NCI-H146 treated with DMSO at 0.1 percent for 48 hours (cell line): ENCODE measurements around the gene LHPP.
"Not testable (repeated sequence)": the region's sequence is repeated elsewhere in the genome, so short reads cannot be mapped to it uniquely, and the experiment has no call there.

ENCODE experiments used
- DNase-seq: peaks from one replicate; lab custom pipeline; 2025; ENCODE audit not compliant: unreplicated experiment; lab: John Stamatoyannopoulos, UW

Gene LHPP

DNA sequence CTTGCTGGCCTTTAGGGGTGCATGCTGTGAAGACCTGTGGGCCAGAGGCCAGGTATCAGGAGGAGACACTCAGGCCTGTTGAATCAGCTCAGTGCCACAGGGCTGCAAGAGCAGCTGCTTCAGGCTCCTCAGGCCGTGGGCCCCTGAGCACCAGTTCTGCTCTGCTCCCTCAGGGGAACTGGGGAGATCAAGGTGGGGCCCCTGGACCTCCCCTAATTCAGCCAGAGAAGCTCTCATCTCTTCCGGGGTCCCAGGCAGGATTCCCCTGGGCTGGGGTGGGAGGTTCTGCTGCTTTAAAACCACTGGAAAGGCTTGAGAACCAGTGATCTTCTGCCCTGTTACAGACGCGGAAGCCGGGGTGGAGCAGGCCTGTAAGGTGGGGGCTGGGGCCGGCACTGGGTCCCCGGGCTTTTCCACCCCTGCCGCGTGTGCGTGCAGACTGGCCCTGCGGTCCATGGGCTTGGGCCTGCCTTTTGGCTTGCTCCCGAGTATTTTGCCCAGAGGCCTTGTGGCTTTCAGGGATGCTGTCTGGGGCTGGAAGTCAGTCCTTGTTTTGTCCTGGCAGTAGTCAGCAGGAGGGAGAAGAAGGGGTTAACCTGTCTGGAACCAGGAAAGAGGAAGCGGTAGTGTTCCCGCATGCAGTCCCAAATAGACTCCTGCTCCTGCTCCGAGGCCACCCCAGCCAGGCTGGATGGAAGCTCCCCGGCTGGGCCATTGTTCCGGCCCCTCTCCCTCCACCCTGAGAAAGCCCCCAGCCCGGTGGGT is 74.3 kb downstream of the LHPP start:
- DNase-seq: no peak

DNA sequence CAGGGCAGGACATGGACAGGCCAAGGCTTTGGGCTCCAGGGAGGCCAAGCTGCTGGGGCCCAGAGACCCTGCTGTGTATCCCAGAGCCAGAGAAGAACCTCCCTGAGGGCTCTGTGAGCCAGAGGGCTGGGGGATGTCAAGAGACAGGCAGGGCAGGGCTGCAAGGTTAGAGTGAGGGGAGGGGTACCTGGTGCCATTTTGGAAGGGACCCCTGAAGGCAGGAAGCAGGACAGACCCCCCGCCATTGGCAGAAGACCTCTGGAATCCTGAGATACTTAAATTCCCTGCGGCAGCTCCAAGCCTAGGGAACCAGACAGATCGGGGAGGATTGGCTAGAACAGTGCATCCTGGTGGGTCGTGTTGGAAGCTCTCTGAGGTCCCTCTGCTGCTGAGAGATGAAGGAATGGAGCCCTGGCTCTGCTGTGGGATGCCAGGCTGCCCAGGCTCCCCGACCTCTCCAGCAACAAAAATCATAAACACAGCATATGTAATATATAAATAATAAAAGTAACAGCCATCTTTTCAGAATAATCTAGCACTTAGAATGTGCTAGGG is 75.0 kb downstream of the LHPP start:
- DNase-seq: no peak

- no peak for DNase-seq
Measured at GRCh38 chr10:124537166-124537725, 75.6 kb downstream of the LHPP start.

DNA sequence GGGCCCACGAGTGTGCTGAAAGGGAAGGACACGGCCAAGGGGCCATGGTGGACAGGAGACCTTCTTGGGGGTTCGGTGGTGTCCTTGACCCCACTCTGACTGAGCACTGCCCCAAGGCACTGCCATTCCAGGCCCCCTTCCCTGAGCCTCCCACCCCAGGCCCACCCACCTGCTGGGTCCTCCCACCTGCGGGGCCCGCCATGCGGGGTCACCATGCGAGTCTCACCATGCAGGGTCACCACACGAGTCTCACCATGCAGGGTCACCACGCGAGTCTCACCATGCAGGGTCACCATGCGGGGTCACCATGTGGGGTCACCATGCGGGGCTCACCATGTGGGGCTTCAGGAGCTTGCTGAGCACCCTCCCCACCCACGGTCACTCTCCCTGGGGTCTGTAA is 76.3 kb downstream of the LHPP start:
- DNase-seq: no peak

DNA sequence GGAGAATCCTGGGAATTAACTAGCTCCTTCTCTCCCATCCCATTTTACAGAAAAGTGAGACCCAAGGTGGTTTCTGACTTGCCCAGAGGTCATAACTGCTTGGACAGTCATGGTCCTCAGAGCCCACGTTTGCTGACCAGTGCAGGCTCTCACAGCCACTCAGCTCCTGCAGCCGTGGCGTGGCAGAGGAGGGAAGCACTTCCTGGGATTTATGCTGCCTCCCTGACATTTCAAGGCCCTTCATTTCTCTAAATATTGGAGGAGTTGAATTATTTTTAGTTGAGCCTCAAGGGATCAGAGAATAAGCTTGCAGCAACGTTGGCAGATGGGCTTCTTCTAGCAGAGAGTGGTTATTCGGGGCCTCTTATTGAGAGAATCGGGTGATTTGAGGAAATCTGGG is 77.1 kb downstream of the LHPP start:
- no peak for DNase-seq

DNA sequence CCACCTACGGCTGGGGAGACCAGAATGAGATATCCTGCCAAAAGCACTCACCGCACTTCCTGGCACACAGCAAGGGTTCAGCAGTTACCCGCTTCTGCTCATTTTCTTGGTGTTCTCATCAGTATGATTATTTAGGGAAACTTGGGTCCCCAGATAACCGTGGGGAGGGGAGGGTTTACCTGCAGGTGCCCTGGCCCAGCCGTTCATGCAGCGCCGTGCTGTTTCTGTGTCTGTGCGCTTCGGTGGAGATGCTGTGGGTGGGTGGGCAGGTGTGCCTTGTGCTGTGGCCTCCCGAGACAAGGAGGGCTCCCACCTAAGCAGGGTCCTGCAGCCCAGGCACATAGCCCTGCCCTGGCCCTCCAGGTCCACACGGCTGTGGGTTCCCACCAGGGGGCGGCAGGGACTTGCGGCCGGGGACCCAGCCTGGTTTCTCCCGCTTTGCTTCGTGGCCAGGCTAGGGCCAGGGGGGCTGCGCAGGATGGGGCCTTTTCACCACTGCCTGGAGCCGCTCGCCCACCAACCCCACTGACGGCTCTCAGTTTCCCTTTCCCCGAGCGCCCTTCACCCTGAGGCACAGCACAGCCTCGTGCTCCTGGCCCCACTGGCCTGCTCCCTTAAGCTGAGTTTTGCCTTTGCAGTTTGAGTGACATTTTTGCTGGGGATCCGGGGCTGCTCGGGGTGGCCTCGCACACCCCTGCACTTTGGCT is 78.5 kb downstream of the LHPP start:
- DNase-seq: no peak

- no peak for DNase-seq
Measured at GRCh38 chr10:124541076-124541903, 79.7 kb downstream of the LHPP start.

DNA sequence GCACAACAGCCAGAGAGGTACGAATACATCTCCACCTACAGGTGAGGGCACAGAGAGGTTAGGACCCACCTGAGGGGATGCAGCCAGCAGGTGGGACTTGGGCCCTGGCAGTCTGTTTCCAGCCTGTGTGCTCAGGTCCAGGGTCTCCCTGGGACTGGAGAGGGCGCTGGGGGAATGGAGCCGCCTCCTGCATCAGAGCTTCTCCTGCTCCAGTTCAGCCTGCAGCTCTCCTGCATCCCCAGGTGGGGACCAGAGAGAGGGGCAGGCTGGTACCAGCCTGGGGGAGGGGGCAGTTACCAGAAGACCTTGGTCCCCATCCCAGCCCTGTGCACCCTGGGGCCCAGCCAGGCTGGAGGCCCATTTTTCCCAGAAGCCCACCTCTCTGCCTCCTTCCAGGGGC is 80.7 kb downstream of the LHPP start:
- no peak for DNase-seq

DNA sequence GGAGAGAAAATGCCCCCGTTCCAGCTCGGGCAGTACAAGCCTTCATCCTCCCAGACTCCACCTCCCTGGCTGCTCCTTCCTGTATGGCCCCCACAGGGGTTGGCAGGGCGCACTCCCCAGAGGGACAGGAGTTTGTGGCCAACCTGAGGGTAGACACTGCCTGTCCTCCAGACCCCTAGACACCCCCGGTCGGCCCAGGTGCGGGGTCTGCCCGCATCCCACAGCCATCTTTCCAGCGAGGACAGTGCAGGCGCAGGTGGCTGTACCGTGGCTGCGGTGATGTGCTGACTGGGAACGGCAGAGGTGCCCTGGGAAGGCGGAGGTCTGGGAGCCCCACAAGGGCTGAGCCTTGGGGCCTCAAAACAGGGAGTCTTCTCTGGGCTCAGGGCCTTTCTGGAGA is 81.5 kb downstream of the LHPP start:
- DNase-seq: no peak

DNA sequence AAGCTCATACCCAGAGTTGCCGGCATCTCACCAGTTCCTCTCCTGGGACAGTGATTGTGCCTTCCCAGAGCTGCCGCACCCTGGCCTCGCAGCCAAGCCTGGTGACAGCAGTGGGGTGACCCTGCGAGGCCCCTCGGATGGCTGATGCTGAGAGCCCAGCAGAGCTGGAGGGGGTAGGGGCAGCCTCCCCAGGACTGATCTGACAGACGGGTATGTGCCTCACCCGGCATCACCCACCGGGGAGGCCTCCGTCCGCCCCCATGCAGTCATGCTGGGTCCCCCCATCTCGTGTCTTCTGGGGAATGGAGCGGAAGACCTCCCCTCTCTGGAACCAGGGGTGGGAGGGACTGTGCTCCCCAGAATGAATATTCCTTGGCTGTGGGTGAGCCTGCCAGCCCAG is 82.3 kb downstream of the LHPP start:
- DNase-seq: no peak

GRCh38 chr10:124544711-124545110 is 83.1 kb downstream of the LHPP start:
- no peak for DNase-seq

GRCh38 chr10:124545351-124546054 is 83.9 kb downstream of the LHPP start:
- DNase-seq: peak; percentile 30

DNA sequence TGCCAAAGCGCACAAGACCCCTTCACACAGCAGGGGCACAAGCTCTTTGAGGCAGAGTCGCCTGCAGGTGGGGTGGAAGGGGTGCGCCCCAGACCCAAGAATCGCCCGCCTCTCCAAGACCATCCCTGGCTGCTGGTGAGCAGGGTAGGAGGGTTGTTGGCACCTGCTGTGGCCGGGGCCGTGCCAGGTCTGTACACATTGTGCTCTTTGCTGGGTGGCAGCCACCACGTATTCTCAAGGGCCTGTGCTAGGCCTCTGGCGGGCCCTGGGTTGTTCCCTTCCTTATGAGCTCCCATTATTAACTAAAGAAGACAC is 84.4 kb downstream of the LHPP start:
- DNase-seq: no peak

GRCh38 chr10:124546957-124547646 is 85.5 kb downstream of the LHPP start:
- no peak for DNase-seq

GRCh38 chr10:124547647-124548168 is 86.1 kb downstream of the LHPP start:
- DNase-seq: no peak

DNA sequence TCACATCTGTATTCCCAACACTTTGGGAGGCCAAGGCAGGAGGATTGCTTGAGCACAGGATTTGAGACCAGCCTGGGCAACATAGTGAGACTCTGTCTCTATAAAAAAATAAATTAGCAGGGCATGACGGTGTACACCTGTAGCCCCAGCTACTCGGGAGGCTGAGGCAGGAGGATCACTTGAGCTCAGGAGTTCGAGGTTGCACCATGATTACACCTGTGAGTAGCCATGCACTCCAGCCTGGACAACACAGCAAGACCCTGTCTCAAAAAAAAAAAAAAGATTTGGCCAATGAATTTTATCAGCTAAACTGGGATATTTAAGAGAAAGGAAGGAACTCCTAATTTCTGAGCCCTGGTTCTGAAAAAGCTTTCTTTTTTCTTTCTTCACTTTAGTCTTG is 87.5 kb downstream of the LHPP start:
- DNase-seq: not testable (repeated sequence)

GRCh38 chr10:124550293-124551034 is 88.8 kb downstream of the LHPP start:
- DNase-seq: no peak

DNA sequence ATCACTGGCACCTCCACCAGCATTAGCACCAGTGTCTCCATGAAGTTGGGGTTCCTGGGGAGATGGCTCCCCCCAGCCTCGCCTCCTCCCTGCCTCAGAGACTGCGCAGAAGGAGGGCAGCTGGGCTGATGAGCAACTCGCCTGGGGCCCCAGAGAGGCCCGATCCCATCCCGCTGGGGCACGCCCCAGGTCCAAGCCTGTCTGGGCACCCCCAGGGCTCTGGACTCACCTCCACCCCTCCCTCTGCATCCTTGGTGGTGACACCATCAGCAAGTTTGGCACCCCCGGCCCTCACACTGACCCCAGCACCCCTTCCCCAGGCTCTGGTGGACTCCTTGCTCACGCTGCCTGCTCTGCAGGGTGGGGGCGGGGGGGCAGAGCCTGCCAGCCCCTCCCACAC is 89.5 kb downstream of the LHPP start:
- no peak for DNase-seq

DNA sequence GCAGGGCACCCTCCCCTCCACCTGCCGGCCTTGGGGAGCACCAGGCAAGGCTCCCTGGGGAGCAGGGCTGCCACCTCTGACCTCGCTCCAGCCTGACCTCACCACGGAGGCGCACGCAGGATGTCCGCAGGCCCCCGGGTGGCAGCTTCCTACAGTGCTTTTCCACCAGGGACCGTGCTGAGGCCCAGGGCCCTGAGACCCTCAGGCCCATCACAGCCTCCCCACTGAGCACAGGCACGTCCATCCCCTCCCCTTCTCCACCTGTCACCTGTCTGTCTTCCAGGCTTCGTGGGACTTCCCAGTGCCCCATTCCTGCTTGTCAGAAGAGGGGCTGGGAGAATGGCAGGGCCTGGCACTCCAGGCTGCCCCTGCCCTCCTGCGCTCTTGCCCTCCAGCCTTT is 90.1 kb downstream of the LHPP start:
- DNase-seq: no peak
